SK-N-SH treated with all-trans-retinoic acid at 6 μM for 48 hours (cell line): ENCODE data around the gene DCPS.

Experiments used
- OSR1 ChIP-seq: fragments of 250-450 bp; sonication (Bioruptor Pico); IDR thresholded peaks from 2 replicates; pipeline ENCODE4 v1.8.0; 2022; ENCODE audit warnings: moderate library complexity, mild to moderate bottlenecking, inconsistent platforms
- PPARA ChIP-seq: fragments of 250-450 bp; sonication (Bioruptor Pico); IDR thresholded peaks from 2 replicates; pipeline ENCODE4 v1.5.0; 2020; ENCODE audit warnings: mild to moderate bottlenecking, borderline replicate concordance

DNA sequence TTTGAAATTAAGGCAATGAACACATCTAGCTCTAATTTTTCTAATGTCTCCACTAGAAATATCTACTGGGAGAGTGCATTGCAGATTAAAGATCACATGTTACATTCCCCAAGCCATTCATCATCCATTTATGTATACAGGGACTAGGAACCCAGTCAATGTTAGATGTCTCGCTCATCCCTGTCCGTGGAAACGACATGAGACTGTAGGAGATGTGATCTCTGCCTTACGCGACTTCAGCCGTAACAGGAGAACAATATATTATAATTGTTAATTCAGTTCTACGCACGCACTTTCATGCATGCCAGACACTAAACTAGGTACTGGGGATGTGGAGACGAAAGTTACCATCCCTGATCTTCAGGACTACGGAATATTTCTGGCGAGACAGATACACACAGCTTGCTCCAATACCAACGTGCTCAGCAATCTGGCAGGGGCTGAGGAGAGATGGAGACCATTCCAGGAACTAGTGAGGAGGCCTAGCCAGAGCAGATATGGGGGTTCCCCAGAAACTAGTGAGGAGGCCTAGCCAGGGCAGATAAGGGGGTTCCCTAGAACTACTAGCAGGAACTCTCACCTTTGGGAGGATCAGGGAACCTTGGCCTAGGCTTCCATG, 706 bp downstream of the DCPS start:
- TF ChIP-seq OSR1 (CRISPR knock-in tag) (no peak), PPARA (CRISPR knock-in tag) (no peak)
